Body of pancreas (tissue), 4 donors: ENCODE data around the gene VPS16.

Source experiments
- CTCF ChIP-seq, 7 experiments: fragments of 450-650 bp in 4 of 7; fragments of 200-600 bp in 3 of 7; sonication (generic) in 3 of 7; IDR thresholded peaks; one replicate each; pipeline ENCODE4 v1.5.1; 2016 to 2019; ENCODE audit warnings: antibody characterized with exemption in 7 of 7
- POLR2A ChIP-seq, 3 donors: fragments of 450-650 bp; IDR thresholded peaks; one replicate each; pipeline ENCODE4 v1.6.1; 2016; ENCODE audit warnings: antibody characterized with exemption in 3 of 3, mild to moderate bottlenecking in 2 of 3

DNA sequence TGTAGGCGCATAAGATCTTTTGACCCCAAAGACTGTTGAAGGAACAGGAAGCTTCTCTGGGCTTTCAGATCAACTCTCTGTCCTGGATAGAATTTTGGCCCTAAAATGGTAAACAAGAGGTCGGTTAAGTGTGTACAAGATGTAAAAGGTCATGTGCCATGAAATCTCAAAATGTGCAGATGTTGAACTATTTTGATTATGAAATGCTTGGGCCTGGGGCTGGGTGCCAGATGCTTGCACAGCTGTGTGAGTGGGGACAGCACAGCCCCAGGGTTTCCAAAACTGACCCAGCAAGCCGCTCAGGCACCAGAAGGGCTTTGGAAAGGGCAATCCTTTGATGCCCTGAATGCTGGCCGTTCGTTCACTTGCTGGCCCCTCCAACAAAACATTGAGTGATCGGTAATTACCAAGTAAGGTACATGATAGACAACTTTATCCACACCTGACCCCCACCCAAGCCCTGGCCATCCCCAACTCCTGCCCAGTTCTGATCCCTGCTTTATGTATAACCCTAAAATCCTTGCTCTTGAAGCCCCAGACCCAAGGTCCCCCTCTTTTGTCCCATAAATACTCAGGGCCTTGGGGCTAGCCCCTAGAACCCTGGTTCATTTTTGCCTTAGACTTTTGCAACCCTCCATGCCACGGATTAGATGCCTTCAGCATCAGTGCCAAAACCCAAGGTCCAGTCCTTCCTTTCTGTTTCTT is 22.5 kb upstream of the VPS16 start:
- TF ChIP-seq CTCF (IDR thresholded peaks at IDR 0.05) (no peak), POLR2A (IDR thresholded peaks at IDR 0.05) (no peak)
